IPS-20b (cell line): Measurements from ENCODE around the gene STX8.

ENCODE experiments used
- H3K27ac ChIP-seq: one replicate; pipeline ENCODE4 v1.5.1; 2013; ENCODE audit warnings: low read length
- H3K27me3 ChIP-seq: 2 replicates; pipeline ENCODE4 v1.6.1; 2013; ENCODE audit warnings: mild to moderate bottlenecking, low read length, inconsistent platforms; ENCODE audit not compliant: insufficient read depth
- H3K36me3 ChIP-seq: 2 replicates; pipeline ENCODE4 v1.6.1; 2013; ENCODE audit warnings: low read depth, mild to moderate bottlenecking, inconsistent platforms, low read length, moderate library complexity; ENCODE audit not compliant: insufficient read depth
- H3K4me1 ChIP-seq: 2 replicates; pipeline ENCODE4 v1.6.1; 2013; ENCODE audit warnings: mild to moderate bottlenecking, control low read depth, inconsistent platforms, low read length, moderate library complexity; ENCODE audit not compliant: insufficient read depth
- H3K4me3 ChIP-seq: 2 replicates; pipeline ENCODE4 v1.5.1; 2013; ENCODE audit warnings: mild to moderate bottlenecking, low read length, inconsistent platforms
- H3K9ac ChIP-seq: 2 replicates; pipeline ENCODE4 v1.6.1; 2013; ENCODE audit warnings: low read depth, mild to moderate bottlenecking, inconsistent platforms, low read length, moderate library complexity
- H3K9me3 ChIP-seq: 2 replicates; pipeline ENCODE4 v1.6.1; 2013; ENCODE audit warnings: mild to moderate bottlenecking, low read depth, low read length, inconsistent platforms; ENCODE audit not compliant: insufficient read depth

STX8 gene

DNA sequence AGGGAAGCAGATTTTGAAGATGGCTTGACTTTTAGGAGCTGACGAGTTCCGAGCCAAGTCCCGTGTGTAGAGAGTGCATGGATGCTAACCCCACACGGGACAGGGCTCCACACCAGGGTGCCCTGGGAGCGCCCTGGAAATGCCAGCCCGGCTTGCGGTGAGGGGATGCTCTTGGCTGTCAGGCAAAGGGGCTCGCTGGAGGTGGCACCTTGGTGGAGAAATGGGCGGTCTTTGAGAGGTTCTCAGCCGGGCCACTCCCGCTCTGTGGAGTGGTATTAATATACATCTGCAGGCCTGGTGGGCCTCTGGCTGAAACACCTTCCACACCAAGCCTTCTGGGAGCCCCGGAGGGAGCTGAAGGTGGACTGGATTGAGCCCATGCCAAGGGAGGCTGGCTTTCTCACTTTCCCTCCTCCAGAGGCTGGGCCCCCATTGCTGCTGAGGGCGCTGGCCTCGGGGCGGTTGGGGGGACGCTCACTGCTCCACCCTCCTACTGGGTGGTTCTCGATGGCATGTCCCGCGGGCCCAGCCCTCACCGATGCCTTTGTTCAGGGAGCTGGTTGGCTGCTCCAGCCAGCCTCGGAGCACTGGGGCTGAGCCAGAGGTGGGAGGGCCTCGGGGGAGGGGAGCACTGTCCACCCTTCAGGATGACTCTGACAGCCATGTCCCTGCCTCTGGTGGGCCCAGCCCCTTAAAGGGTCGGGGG, 344.0 kb downstream of the STX8 start:
- Histone ChIP-seq H3K9ac (no peak overlapping the region), H3K27ac (no peak overlapping the region), H3K36me3 (no peaks in the 10 kb centered on the region), H3K4me1 (no peaks in the 10 kb centered on the region), H3K27me3 (no peaks in the 10 kb centered on the region; the same call in 1 of the 2 replicates), H3K9me3 (no peaks in the 10 kb centered on the region), H3K4me3 (no peak overlapping the region)

DNA sequence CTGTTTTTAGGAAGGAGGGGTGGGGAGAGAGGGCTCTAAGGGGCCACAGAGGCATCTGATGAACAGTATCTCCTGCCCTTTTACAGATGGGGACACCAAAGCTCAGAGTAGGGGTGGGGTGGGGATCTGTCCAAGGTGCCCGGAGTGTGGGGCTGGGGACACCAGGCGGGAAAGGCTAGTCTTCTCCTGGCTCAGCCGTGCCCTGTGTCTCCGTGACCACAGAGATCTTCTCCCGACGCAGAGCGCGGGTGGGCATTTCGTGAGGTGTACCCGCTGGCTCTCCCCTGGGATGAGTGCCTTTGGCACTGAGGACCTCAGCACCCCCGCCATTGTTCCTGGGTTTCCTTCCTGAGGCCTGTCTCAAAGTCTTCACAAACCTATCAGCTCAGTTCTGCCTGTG, 344.8 kb downstream of the STX8 start:
- H3K27ac ChIP-seq = no peak overlapping the region
- no peaks in the 10 kb centered on the region for H3K36me3 ChIP-seq
- no peaks in the 10 kb centered on the region for H3K9me3 ChIP-seq
- H3K9ac ChIP-seq = no peak overlapping the region
- no peaks in the 10 kb centered on the region; the same call in 1 of the 2 replicates for H3K27me3 ChIP-seq
- H3K4me1 ChIP-seq = no peaks in the 10 kb centered on the region
- H3K4me3 ChIP-seq = no peak overlapping the region

DNA sequence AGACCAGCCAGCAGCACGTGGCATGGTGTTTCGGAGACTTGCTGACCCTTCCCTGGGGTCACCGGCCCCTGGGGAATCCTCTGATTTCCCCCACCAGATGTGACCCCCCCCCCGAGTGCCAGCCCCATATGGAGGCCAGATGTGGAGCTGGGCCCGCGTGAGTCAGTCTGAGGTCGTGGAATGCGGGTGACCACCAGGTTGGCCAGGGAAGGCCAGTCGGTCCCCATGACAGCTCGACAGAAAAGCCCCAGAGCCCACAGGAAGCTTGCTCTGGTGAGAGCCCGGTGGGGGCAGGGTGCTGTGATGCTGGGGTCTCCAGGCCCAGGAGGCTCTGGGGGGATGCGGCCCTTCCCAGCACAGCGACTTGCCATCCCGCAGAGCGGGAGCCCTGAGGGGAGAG, 345.3 kb downstream of the STX8 start:
- no peak overlapping the region for H3K27ac ChIP-seq
- peaks cover 3% of the 10 kb centered on the region; the same call in 1 of the 2 replicates for H3K27me3 ChIP-seq
- no peaks in the 10 kb centered on the region for H3K9me3 ChIP-seq
- no peaks in the 10 kb centered on the region for H3K36me3 ChIP-seq
- H3K4me3 ChIP-seq = no peak overlapping the region
- peaks cover 1% of the 10 kb centered on the region; the same call in 1 of the 2 replicates for H3K4me1 ChIP-seq
- H3K9ac ChIP-seq = no peak overlapping the region

DNA sequence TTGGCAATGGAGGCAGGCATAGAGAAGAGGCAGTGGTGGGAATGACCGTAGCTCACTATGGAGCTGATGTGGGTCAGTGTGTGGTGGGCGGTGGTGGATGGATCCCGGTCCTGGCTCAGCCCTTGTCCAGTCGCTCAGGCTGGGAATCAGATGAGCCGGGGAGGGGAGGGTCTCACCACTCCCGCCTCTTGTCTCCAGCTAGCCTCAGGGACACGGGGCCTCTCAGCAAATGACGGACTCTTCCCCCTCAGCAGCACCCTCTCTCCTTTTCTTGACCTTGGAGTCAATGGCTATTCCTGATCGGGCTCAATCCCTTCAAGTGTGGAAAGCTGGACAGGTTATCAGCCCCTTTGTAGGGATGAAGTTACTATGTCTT, 345.8 kb downstream of the STX8 start:
- H3K27me3 ChIP-seq = peaks cover 9% of the 10 kb centered on the region; the same call in 1 of the 2 replicates
- no peaks in the 10 kb centered on the region for H3K36me3 ChIP-seq
- no peak overlapping the region for H3K27ac ChIP-seq
- no peaks in the 10 kb centered on the region for H3K9me3 ChIP-seq
- H3K9ac ChIP-seq = no peak overlapping the region
- H3K4me1 ChIP-seq = peaks cover 3% of the 10 kb centered on the region; the same call in 1 of the 2 replicates
- H3K4me3 ChIP-seq = no peak overlapping the region

DNA sequence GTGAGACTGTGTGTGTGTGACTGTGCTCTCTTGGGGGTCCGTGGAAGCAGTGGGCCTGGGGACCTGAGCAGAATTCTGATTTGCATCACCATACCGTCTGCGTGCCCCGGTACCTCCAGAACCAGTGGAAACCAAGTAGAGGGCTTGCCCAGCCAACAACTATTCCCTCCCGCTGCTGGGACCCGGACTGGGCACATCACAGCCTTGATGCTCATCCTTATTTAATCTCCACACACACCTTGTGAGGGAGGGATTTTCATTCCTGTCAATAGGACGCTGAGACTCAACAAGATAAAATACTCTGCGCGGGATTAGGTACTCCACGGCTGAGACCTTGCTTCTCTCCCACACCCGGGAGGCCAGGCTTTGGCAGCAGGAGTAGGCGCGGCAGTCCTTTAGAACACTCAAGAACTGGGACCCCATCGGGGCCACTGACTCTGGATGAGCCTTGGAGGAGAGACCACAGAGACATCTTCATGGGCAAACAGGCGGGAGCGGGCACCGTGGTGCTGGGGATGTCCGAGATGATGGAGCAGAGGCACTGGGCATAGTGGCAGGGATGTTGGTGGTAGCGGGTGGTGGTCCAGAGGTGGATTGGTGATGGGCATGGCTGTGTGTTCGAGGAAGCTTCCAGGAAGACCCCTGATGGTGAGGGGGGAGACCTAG, 346.3 kb downstream of the STX8 start:
- H3K27me3 ChIP-seq = peaks cover 10% of the 10 kb centered on the region; the same call in 1 of the 2 replicates
- H3K27ac ChIP-seq = no peak overlapping the region
- H3K36me3 ChIP-seq = no peaks in the 10 kb centered on the region
- H3K9ac ChIP-seq = no peak overlapping the region
- H3K4me3 ChIP-seq = no peak overlapping the region
- peaks cover 3% of the 10 kb centered on the region; the same call in 1 of the 2 replicates for H3K4me1 ChIP-seq
- H3K9me3 ChIP-seq = no peaks in the 10 kb centered on the region

DNA sequence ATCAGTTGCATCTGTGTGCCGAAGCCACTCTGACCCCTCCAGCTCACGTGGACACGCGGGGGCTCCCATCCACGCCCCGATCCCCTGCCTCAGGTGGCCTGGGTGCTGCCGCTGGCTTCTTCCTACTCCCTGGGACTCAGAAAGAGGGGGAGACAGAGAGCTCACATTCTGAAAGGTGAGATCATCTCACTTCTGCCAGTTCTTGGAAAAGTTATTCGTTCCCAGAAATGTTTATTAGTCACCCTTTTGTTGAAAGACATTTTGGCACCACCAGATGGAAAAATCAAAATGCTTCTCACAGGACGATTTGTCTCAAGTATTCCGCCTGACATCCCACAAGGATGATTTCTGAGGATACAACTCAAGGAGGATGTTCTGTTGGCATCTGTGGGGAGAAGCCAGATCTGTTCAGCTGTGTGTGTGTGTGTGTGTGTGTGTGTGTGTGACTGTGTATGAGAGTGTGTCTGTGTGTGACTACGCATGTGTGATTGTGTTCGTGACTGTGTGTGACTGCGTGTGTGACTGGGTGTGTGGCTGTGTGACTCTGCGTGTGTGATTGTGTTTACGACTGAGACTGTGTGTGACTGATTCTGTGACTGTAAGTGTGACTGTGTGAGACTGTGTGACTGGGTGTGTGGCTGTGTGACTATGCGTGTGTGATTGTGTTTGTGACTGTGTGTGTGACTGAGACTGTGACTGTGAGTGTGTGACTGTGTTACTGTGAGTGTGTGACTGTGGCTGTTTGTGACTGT, 347.0 kb downstream of the STX8 start:
- Histone ChIP-seq H3K36me3 (no peaks in the 10 kb centered on the region), H3K4me1 (peaks cover 3% of the 10 kb centered on the region; the same call in 1 of the 2 replicates), H3K9me3 (no peaks in the 10 kb centered on the region), H3K9ac (no peak overlapping the region), H3K4me3 (no peak overlapping the region), H3K27ac (no peak overlapping the region), H3K27me3 (peaks cover 12% of the 10 kb centered on the region; the same call in 1 of the 2 replicates)

DNA sequence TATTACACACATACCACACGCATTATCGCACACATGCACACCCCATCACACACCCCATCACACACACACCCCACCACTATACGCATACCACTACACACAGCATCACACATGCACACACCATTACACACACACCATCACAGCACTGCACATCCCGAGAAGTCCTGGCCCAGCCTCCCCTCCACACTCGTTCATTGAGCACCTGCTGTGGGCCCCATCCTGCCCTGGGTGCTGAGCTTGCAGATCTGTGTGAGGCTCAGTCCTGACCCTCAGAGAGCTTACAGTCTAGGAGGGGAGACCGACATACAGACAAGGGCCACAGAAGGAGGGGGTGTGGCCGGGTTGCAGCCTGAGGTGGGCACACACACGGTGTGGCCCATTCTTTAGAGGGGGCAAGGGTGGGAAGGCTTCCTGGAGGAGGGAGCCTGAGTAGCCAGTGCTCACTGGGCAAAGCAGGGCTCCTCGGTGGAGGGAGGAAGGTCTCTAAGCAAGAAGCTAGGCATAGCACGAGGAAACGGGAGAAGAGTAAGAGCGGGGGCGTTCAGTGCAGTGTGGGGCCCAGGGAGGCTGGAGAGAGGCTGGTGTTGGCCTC, 347.7 kb downstream of the STX8 start:
- H3K9me3 ChIP-seq = no peaks in the 10 kb centered on the region
- H3K36me3 ChIP-seq = no peaks in the 10 kb centered on the region
- H3K27me3 ChIP-seq = peaks cover 15% of the 10 kb centered on the region; the same call in 1 of the 2 replicates
- H3K27ac ChIP-seq = no peak overlapping the region
- no peak overlapping the region for H3K4me3 ChIP-seq
- H3K4me1 ChIP-seq = peaks cover 3% of the 10 kb centered on the region; the same call in 1 of the 2 replicates
- H3K9ac ChIP-seq = no peak overlapping the region

DNA sequence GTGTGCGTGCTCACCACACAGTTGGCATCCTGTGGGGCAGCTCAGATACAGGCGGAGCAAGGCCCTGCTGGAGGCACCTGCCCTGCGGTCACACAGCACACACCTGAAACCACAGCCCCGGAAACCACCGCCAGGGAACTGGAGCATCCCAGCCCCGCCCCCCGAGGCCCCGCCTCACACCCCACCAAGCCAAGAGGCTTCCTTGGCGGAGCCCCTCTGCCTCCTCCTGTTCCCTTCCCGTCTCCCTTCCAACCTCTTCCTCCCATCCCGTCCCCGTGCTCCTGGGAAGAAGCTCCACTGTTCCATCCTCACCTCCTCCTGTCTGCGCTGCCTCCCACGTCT, 348.9 kb downstream of the STX8 start:
- H3K27me3 ChIP-seq = peaks cover 22% of the 10 kb centered on the region; the same call in 1 of the 2 replicates
- H3K27ac ChIP-seq = no peak overlapping the region
- no peaks in the 10 kb centered on the region for H3K9me3 ChIP-seq
- H3K4me1 ChIP-seq = peaks cover 3% of the 10 kb centered on the region; the same call in 1 of the 2 replicates
- no peak overlapping the region for H3K9ac ChIP-seq
- H3K4me3 ChIP-seq = no peak overlapping the region
- H3K36me3 ChIP-seq = no peaks in the 10 kb centered on the region

DNA sequence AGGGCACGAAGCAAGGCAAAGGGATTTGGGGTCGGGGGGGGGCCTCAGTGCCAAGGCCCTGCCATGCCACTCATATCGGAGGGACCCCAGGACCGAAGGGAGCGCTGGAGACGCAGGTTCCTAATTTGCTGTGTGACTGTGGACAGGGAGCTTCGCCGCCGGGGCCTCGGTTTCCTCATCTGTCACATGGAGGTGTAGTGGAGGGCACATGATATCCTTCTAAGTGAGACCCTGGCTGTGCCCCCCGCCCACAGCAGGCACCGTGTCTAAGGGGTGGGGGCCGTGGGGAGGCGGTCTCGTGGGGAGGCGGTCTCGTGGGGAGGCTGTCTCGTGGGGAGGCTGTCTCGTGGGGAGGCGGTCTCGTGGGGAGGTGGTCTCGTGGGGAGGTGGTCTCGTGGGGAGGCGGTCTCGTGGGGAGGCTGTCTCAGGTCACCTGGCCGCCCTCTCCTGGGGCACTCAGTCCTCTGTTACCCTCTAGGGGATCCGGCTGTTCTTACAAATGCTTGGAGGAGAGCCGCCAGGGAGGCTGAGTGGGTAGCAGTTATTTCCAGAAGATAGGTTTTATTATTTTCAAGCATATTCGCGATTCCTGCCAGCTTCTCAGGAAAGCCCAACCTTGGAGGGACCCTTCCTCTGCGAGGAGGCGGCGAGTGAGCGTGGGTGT, 349.4 kb downstream of the STX8 start:
- Histone ChIP-seq H3K4me3 (no peak overlapping the region), H3K27ac (no peak overlapping the region), H3K27me3 (peaks cover 22% of the 10 kb centered on the region; the same call in 1 of the 2 replicates), H3K9me3 (no peaks in the 10 kb centered on the region), H3K36me3 (no peaks in the 10 kb centered on the region), H3K9ac (no peak overlapping the region), H3K4me1 (peaks cover 6% of the 10 kb centered on the region; the same call in 1 of the 2 replicates)

DNA sequence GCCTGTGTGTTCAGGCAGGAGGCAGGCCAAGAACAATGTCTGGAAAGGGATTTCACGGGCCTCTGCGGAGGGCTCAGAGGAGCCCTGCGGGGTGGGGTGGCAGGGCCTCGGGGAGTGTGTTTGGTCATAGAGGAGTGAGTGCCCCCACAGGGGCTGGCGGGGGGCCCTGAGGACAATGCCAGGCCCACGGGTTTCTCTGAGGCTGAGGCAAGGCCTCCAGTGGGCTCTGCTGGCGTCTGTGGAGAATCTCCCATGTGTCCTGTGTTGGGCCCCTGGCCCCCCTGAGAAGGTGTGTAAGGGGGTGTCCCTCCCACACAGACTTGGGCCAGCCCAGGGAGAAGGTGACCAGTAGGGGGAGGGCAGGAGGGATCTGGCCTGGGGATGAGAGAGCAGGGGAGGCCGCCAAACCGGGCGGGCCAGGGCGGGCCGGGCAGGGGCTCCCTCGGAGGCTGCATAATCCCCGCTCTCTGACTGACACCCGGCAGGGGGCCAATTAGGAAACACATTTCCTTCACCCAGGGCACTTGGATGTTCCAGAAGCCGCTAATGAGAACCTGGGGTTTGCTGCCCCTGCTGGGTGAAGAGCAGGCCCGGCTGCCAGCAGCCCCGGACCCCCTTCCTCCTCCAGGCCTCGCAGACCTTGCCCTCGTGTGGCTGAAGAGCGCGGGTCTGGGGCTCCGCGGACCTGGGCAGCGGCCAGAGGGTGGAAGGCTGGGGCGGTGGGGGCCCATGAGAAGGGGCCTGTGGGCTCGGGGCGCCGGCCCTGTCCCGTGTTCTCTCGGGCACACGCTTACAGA, 350.1 kb downstream of the STX8 start:
- H3K9ac ChIP-seq = no peak overlapping the region
- H3K27ac ChIP-seq = no peak overlapping the region
- H3K9me3 ChIP-seq = no peaks in the 10 kb centered on the region
- H3K4me1 ChIP-seq = peaks cover 8% of the 10 kb centered on the region; the same call in 1 of the 2 replicates
- peaks cover 22% of the 10 kb centered on the region; the same call in 1 of the 2 replicates for H3K27me3 ChIP-seq
- no peaks in the 10 kb centered on the region for H3K36me3 ChIP-seq
- H3K4me3 ChIP-seq = no peak overlapping the region
